GM23338 (cell line): ENCODE results near the gene WWC1. TPM values are rescaled to one million over a fixed set of nuclear protein-coding genes. Genes with fewer than 3 reads are reported as not detected.

Experiments used
- ATAC-seq: fragments of 200-7000 bp; cut with Tn5 transposase; 3 replicates; pipeline ENCODE4 v1.9.1; 2020
- DNase-seq: peaks from one replicate; pipeline ENCODE4 v3.0.0-alpha.2; 2015; ENCODE audit warnings: low spot score
- H2AFZ ChIP-seq: fragments of 200-600 bp; sonication (generic); 2 replicates; pipeline ENCODE4 v1.8.0; 2016; ENCODE audit warnings: antibody characterized with exemption, mild to moderate bottlenecking, moderate library complexity
- H3F3A ChIP-seq: fragments of 200-600 bp; sonication (generic); replicated peaks from 2 replicates; pipeline ENCODE4 v1.8.0; 2017; ENCODE audit warnings: antibody characterized with exemption, mixed run types, low read depth
- H3K27ac ChIP-seq: fragments of 200-600 bp; sonication (generic); 2 replicates; pipeline ENCODE4 v1.6.1; 2016; ENCODE audit warnings: low read depth
- H3K27me3 ChIP-seq: fragments of 200-600 bp; sonication (generic); 2 replicates; pipeline ENCODE4 v1.8.0; 2016; ENCODE audit warnings: mild to moderate bottlenecking, mixed run types, moderate library complexity; ENCODE audit not compliant: insufficient read depth
- H3K36me3 ChIP-seq: fragments of 200-600 bp; sonication (generic); 2 replicates; pipeline ENCODE4 v1.8.0; 2016; ENCODE audit warnings: mild to moderate bottlenecking; ENCODE audit not compliant: insufficient read depth
- H3K4me1 ChIP-seq: fragments of 200-600 bp; sonication (generic); 2 replicates; pipeline ENCODE4 v1.8.0; 2016; ENCODE audit warnings: mild to moderate bottlenecking, moderate library complexity; ENCODE audit not compliant: insufficient read depth
- H3K4me2 ChIP-seq: fragments of 200-600 bp; sonication (generic); 2 replicates; pipeline ENCODE4 v1.7.1; 2017; ENCODE audit warnings: mixed run types
- H3K4me3 ChIP-seq: fragments of 200-600 bp; sonication (generic); 2 replicates; pipeline ENCODE4 v1.6.1; 2016; ENCODE audit warnings: mixed run types
- H3K79me2 ChIP-seq: fragments of 200-600 bp; sonication (generic); replicated peaks from 2 replicates; pipeline ENCODE4 v1.8.0; 2017; ENCODE audit warnings: mild to moderate bottlenecking; ENCODE audit not compliant: insufficient read depth
- H3K9me2 ChIP-seq: fragments of 200-600 bp; sonication (generic); 2 replicates; pipeline ENCODE4 v1.8.0; 2017; ENCODE audit not compliant: insufficient read depth
- H4K20me1 ChIP-seq: fragments of 200-600 bp; sonication (generic); replicated peaks from 2 replicates; pipeline ENCODE4 v1.8.0; 2017; ENCODE audit warnings: mild to moderate bottlenecking; ENCODE audit not compliant: insufficient read depth
- H3K27ac Mint-ChIP-seq: 2 replicates; pipeline ENCODE4 v1.8.0; 2020; ENCODE audit warnings: inconsistent platforms, mild to moderate bottlenecking, moderate library complexity, mixed read lengths
- H3K27me3 Mint-ChIP-seq: 3 replicates; pipeline ENCODE4 v1.8.0; 2022; ENCODE audit warnings: low read depth, mild to moderate bottlenecking, moderate library complexity, mixed read lengths, inconsistent platforms; ENCODE audit not compliant: insufficient read depth, poor library complexity
- H3K36me3 Mint-ChIP-seq: 3 replicates; pipeline ENCODE4 v1.8.0; 2021; ENCODE audit warnings: low read depth, mild to moderate bottlenecking, inconsistent platforms, moderate library complexity, mixed read lengths
- H3K4me1 Mint-ChIP-seq: 3 replicates; pipeline ENCODE4 v1.8.0; 2020; ENCODE audit warnings: mild to moderate bottlenecking, inconsistent platforms, mixed read lengths
- H3K4me3 Mint-ChIP-seq: 3 replicates; pipeline ENCODE4 v1.8.0; 2021; ENCODE audit warnings: moderate library complexity, mild to moderate bottlenecking, inconsistent platforms, mixed read lengths
- H3K9me3 Mint-ChIP-seq: 3 replicates; pipeline ENCODE4 v1.8.0; 2020; ENCODE audit warnings: moderate library complexity, mild to moderate bottlenecking, inconsistent platforms, mixed read lengths
- CREB1 ChIP-seq: fragments of 250-450 bp; sonication (Bioruptor Pico); IDR thresholded peaks from 2 replicates; pipeline ENCODE4 v1.5.0; 2020; ENCODE audit warnings: low read depth, mild to moderate bottlenecking, moderate library complexity
- EZH2phosphoT487 ChIP-seq: fragments of 200-600 bp; sonication (generic); IDR thresholded peaks from one replicate; pipeline ENCODE4 v1.8.1; 2018; ENCODE audit warnings: antibody characterized with exemption; ENCODE audit not compliant: unreplicated experiment
- NANOG ChIP-seq: IDR thresholded peaks from 2 replicates; pipeline ENCODE4 v1.6.1; 2016; ENCODE audit warnings: antibody characterized with exemption, borderline replicate concordance
- POLR2AphosphoS5 ChIP-seq: IDR thresholded peaks from 2 replicates; pipeline ENCODE4 v1.6.1; 2016; ENCODE audit warnings: antibody characterized with exemption, low read depth
- STAT1 ChIP-seq: IDR thresholded peaks from one replicate; pipeline ENCODE4 v1.6.1; 2016; ENCODE audit warnings: antibody characterized with exemption; ENCODE audit not compliant: unreplicated experiment
- ZNF331 ChIP-seq: fragments of 250-450 bp; sonication (Bioruptor Pico); IDR thresholded peaks from 2 replicates; pipeline ENCODE4 v1.5.0; 2020; ENCODE audit warnings: low read depth, mild to moderate bottlenecking, moderate library complexity
- polyA plus RNA-seq: library from polyadenylated mRNA; unstranded; fragments of >200 nt; fragmentation: Nextera tagmentation; extraction: Ambion mirVana; gene quantifications from 2 replicates; pipeline ENCODE4 v1.2.1, GENCODE V29; 2016
- total RNA-seq: library from RNA; depleted of rRNA; stranded (reverse); fragments of >200 nt; shearing (Covaris generic); gene quantifications from 2 replicates; pipeline ENCODE4 v1.2.3, GENCODE V29; 2014
- TF ChIP-seq, protein P1 (sequence below): fragments of 250-450 bp; sonication (Bioruptor Pico); IDR thresholded peaks from 2 replicates; pipeline ENCODE4 v1.5.0; 2020; ENCODE audit warnings: mild to moderate bottlenecking, moderate library complexity
- TF ChIP-seq, protein P2 (sequence below): IDR thresholded peaks from one replicate; pipeline ENCODE4 v1.6.1; 2018; ENCODE audit warnings: antibody characterized with exemption; ENCODE audit not compliant: unreplicated experiment
- TF ChIP-seq, protein P3 (sequence below): IDR thresholded peaks from 2 replicates; pipeline ENCODE4 v1.6.1; 2016; ENCODE audit warnings: antibody characterized with exemption

The WWC1 gene
- total and polyA plus RNA-seq, 2 experiments from 2014 or later, result 25.4 to 27.8 TPM

GRCh38 chr5:168328814-168329213 is 37.4 kb downstream of the WWC1 start:
- Histone ChIP-seq H3K4me1 (peaks cover 60% of the 10 kb centered on the region), H3K36me3 (no peaks in the 10 kb centered on the region), H3K4me3 (peak overlapping the region; percentile 14), H3F3A (peaks cover 8% of the 10 kb centered on the region), H2AFZ (no peak overlapping the region), H3K27me3 (no peaks in the 10 kb centered on the region), H3K27ac (peak overlapping the region; percentile 95), H3K4me2 (peak overlapping the region; percentile 68), H3K79me2 (peaks cover 73% of the 10 kb centered on the region), H3K9me2 (no peaks in the 10 kb centered on the region), H4K20me1 (peaks cover 13% of the 10 kb centered on the region; the same call in 1 of the 2 replicates)
- H3K27ac Mint-ChIP-seq, result peak overlapping the region; percentile 17
- peak; percentile 81 for DNase-seq
- H3K9me3 Mint-ChIP-seq, result no peaks in the 10 kb centered on the region
- peak; percentile 64 for ATAC-seq
- H3K4me1 Mint-ChIP-seq, result peaks cover 74% of the 10 kb centered on the region
- peak overlapping the region; percentile 42 for H3K4me3 Mint-ChIP-seq
- no peaks in the 10 kb centered on the region for H3K36me3 Mint-ChIP-seq
- TF ChIP-seq STAT1 (no peak), CREB1 (CRISPR knock-in tag) (peak; percentile 34; the same call in 1 of the 2 replicates)
- TF ChIP-seq, protein P1, sequence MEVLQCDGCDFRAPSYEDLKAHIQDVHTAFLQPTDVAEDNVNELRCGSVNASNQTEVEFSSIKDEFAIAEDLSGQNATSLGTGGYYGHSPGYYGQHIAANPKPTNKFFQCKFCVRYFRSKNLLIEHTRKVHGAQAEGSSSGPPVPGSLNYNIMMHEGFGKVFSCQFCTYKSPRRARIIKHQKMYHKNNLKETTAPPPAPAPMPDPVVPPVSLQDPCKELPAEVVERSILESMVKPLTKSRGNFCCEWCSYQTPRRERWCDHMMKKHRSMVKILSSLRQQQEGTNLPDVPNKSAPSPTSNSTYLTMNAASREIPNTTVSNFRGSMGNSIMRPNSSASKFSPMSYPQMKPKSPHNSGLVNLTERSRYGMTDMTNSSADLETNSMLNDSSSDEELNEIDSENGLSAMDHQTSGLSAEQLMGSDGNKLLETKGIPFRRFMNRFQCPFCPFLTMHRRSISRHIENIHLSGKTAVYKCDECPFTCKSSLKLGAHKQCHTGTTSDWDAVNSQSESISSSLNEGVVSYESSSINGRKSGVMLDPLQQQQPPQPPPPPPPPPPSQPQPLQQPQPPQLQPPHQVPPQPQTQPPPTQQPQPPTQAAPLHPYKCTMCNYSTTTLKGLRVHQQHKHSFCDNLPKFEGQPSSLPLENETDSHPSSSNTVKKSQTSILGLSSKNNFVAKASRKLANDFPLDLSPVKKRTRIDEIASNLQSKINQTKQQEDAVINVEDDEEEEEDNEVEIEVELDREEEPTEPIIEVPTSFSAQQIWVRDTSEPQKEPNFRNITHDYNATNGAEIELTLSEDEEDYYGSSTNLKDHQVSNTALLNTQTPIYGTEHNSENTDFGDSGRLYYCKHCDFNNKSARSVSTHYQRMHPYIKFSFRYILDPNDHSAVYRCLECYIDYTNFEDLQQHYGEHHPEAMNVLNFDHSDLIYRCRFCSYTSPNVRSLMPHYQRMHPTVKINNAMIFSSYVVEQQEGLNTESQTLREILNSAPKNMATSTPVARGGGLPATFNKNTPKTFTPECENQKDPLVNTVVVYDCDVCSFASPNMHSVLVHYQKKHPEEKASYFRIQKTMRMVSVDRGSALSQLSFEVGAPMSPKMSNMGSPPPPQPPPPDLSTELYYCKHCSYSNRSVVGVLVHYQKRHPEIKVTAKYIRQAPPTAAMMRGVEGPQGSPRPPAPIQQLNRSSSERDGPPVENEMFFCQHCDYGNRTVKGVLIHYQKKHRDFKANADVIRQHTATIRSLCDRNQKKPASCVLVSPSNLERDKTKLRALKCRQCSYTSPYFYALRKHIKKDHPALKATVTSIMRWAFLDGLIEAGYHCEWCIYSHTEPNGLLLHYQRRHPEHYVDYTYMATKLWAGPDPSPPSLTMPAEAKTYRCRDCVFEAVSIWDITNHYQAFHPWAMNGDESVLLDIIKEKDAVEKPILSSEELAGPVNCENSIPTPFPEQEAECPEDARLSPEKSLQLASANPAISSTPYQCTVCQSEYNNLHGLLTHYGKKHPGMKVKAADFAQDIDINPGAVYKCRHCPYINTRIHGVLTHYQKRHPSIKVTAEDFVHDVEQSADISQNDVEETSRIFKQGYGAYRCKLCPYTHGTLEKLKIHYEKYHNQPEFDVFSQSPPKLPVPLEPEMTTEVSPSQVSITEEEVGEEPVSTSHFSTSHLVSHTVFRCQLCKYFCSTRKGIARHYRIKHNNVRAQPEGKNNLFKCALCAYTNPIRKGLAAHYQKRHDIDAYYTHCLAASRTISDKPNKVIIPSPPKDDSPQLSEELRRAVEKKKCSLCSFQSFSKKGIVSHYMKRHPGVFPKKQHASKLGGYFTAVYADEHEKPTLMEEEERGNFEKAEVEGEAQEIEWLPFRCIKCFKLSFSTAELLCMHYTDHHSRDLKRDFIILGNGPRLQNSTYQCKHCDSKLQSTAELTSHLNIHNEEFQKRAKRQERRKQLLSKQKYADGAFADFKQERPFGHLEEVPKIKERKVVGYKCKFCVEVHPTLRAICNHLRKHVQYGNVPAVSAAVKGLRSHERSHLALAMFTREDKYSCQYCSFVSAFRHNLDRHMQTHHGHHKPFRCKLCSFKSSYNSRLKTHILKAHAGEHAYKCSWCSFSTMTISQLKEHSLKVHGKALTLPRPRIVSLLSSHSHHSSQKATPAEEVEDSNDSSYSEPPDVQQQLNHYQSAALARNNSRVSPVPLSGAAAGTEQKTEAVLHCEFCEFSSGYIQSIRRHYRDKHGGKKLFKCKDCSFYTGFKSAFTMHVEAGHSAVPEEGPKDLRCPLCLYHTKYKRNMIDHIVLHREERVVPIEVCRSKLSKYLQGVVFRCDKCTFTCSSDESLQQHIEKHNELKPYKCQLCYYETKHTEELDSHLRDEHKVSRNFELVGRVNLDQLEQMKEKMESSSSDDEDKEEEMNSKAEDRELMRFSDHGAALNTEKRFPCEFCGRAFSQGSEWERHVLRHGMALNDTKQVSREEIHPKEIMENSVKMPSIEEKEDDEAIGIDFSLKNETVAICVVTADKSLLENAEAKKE (CRISPR knock-in tag), result peak; percentile 33; the same call in 1 of the 2 replicates
- H3K27me3 Mint-ChIP-seq, result peaks cover 4% of the 10 kb centered on the region

DNA sequence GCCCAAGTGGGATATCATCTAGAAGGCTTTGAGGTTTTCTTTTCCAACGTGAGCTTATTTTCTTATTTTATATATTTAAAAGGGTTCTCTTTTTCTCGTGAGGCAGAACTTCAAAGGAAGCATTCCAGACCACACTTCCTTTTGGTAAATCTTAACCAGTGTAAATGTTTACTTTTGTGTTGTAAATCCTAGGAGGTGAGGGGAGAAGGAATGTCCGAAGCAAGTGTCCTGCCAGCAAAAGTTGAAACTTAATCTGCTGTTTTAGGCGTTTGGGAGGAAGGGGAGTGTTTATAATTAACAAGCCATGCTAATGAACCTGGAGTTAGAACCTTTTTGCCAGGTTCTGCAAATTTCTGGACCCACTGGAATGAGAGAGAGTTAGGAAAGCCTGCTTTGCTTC is 37.9 kb downstream of the WWC1 start:
- peak overlapping the region; percentile 68 for H3K4me2 ChIP-seq
- TF ChIP-seq POLR2AphosphoS5 (no peak), CREB1 (CRISPR knock-in tag) (no peak), NANOG (no peak), EZH2phosphoT487 (no peak), ZNF331 (no peak)
- TF ChIP-seq, protein P2, sequence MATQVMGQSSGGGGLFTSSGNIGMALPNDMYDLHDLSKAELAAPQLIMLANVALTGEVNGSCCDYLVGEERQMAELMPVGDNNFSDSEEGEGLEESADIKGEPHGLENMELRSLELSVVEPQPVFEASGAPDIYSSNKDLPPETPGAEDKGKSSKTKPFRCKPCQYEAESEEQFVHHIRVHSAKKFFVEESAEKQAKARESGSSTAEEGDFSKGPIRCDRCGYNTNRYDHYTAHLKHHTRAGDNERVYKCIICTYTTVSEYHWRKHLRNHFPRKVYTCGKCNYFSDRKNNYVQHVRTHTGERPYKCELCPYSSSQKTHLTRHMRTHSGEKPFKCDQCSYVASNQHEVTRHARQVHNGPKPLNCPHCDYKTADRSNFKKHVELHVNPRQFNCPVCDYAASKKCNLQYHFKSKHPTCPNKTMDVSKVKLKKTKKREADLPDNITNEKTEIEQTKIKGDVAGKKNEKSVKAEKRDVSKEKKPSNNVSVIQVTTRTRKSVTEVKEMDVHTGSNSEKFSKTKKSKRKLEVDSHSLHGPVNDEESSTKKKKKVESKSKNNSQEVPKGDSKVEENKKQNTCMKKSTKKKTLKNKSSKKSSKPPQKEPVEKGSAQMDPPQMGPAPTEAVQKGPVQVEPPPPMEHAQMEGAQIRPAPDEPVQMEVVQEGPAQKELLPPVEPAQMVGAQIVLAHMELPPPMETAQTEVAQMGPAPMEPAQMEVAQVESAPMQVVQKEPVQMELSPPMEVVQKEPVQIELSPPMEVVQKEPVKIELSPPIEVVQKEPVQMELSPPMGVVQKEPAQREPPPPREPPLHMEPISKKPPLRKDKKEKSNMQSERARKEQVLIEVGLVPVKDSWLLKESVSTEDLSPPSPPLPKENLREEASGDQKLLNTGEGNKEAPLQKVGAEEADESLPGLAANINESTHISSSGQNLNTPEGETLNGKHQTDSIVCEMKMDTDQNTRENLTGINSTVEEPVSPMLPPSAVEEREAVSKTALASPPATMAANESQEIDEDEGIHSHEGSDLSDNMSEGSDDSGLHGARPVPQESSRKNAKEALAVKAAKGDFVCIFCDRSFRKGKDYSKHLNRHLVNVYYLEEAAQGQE, result no peak
- TF ChIP-seq, protein P3, sequence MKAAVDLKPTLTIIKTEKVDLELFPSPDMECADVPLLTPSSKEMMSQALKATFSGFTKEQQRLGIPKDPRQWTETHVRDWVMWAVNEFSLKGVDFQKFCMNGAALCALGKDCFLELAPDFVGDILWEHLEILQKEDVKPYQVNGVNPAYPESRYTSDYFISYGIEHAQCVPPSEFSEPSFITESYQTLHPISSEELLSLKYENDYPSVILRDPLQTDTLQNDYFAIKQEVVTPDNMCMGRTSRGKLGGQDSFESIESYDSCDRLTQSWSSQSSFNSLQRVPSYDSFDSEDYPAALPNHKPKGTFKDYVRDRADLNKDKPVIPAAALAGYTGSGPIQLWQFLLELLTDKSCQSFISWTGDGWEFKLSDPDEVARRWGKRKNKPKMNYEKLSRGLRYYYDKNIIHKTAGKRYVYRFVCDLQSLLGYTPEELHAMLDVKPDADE, result no peak

More for the DNA sequence above, 37.9 kb downstream of the WWC1 start:
- ATAC-seq (peak; percentile 20), DNase-seq (peak; percentile 74)
- peak overlapping the region; percentile 51 for H3K4me3 Mint-ChIP-seq
- no peaks in the 10 kb centered on the region for H3K27me3 ChIP-seq
- H2AFZ ChIP-seq, result no peak overlapping the region
- H3K36me3 ChIP-seq, result no peaks in the 10 kb centered on the region
- peak overlapping the region; percentile 95 for H3K27ac ChIP-seq
- H3K27me3 Mint-ChIP-seq, result peaks cover 7% of the 10 kb centered on the region
- H3K27ac Mint-ChIP-seq, result peak overlapping the region; percentile 86
- H3K9me2 ChIP-seq, result no peaks in the 10 kb centered on the region
- H3K4me1 Mint-ChIP-seq, result peaks cover 79% of the 10 kb centered on the region
- H3F3A ChIP-seq, result peaks cover 9% of the 10 kb centered on the region
- peaks cover 70% of the 10 kb centered on the region for H3K79me2 ChIP-seq
- H3K36me3 Mint-ChIP-seq, result no peaks in the 10 kb centered on the region
- peaks cover 65% of the 10 kb centered on the region for H3K4me1 ChIP-seq
- no peaks in the 10 kb centered on the region for H3K9me3 Mint-ChIP-seq
- H4K20me1 ChIP-seq, result peaks cover 13% of the 10 kb centered on the region; the same call in 1 of the 2 replicates
- peak overlapping the region; percentile 14 for H3K4me3 ChIP-seq
